GM06990 (cell line): ENCODE measurements around the gene APLP1.
"Not testable (repeated sequence)": the region's sequence is repeated elsewhere in the genome, so short reads cannot be mapped to it uniquely, and the experiment has no call there.

ENCODE experiments used
- DNase-seq: peaks from one replicate; pipeline ENCODE4 v3.0.0-alpha.2; 2011; ENCODE audit not compliant: insufficient read length; ENCODE audit errors: extremely low read depth
- H3K27me3 ChIP-seq: replicated peaks from 2 replicates; pipeline ENCODE4 v1.6.0; 2011; ENCODE audit warnings: low read length; ENCODE audit not compliant: control insufficient read depth, insufficient read depth
- H3K36me3 ChIP-seq: 2 replicates; pipeline ENCODE4 v1.5.1; 2011; ENCODE audit warnings: low read length; ENCODE audit not compliant: control insufficient read depth, insufficient read depth
- H3K4me3 ChIP-seq: replicated peaks from 2 replicates; pipeline ENCODE4 v1.5.1; 2011; ENCODE audit warnings: low read depth, mild to moderate bottlenecking, control low read depth, low read length
- TF ChIP-seq, protein P1 (sequence below): IDR thresholded peaks from 2 replicates; pipeline ENCODE4 v1.5.1; 2011; ENCODE audit warnings: low read length, control low read depth, mild to moderate bottlenecking, inconsistent platforms; ENCODE audit not compliant: insufficient read depth, poor library complexity, severe bottlenecking

The APLP1 gene

GRCh38 chr19:35863018-35863417, 5.4 kb upstream of the APLP1 start:
- H3K27me3 ChIP-seq: peaks cover 5% of the 10 kb centered on the region
- no peak overlapping the region for H3K4me3 ChIP-seq
- no peaks in the 10 kb centered on the region for H3K36me3 ChIP-seq
- TF ChIP-seq, protein P1, sequence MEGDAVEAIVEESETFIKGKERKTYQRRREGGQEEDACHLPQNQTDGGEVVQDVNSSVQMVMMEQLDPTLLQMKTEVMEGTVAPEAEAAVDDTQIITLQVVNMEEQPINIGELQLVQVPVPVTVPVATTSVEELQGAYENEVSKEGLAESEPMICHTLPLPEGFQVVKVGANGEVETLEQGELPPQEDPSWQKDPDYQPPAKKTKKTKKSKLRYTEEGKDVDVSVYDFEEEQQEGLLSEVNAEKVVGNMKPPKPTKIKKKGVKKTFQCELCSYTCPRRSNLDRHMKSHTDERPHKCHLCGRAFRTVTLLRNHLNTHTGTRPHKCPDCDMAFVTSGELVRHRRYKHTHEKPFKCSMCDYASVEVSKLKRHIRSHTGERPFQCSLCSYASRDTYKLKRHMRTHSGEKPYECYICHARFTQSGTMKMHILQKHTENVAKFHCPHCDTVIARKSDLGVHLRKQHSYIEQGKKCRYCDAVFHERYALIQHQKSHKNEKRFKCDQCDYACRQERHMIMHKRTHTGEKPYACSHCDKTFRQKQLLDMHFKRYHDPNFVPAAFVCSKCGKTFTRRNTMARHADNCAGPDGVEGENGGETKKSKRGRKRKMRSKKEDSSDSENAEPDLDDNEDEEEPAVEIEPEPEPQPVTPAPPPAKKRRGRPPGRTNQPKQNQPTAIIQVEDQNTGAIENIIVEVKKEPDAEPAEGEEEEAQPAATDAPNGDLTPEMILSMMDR: no peak
- no peak for DNase-seq

DNA sequence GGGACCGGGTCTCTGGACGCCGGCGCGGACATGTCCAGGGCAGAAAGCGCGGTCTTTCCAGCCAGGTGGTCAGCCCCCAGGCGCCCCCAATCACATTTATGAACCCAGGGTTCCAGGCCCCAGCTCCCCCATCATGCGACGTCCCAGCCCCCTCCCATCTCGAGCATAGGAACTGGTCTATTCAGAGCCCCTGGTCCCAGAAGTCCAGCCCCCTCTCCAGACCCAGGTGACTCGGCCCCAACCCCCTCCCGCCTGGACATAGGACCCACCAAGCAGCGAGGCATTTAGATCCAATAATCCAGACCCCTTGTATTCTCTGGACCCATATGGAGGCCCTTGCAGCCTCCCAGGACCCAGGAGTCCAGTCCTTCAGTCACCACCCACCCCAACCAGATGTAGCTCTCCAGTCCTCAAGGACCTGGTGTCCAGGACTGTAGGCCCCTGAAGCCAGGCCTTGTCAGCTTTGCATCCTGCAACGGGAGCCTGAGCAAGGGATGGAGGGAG, 501 bp downstream of the APLP1 start:
- peaks cover 2% of the 10 kb centered on the region for H3K27me3 ChIP-seq
- DNase-seq: no peak
- H3K36me3 ChIP-seq: no peaks in the 10 kb centered on the region
- TF ChIP-seq, protein P1: no peak
- H3K4me3 ChIP-seq: no peak overlapping the region; the same call in 1 of the 2 replicates

DNA sequence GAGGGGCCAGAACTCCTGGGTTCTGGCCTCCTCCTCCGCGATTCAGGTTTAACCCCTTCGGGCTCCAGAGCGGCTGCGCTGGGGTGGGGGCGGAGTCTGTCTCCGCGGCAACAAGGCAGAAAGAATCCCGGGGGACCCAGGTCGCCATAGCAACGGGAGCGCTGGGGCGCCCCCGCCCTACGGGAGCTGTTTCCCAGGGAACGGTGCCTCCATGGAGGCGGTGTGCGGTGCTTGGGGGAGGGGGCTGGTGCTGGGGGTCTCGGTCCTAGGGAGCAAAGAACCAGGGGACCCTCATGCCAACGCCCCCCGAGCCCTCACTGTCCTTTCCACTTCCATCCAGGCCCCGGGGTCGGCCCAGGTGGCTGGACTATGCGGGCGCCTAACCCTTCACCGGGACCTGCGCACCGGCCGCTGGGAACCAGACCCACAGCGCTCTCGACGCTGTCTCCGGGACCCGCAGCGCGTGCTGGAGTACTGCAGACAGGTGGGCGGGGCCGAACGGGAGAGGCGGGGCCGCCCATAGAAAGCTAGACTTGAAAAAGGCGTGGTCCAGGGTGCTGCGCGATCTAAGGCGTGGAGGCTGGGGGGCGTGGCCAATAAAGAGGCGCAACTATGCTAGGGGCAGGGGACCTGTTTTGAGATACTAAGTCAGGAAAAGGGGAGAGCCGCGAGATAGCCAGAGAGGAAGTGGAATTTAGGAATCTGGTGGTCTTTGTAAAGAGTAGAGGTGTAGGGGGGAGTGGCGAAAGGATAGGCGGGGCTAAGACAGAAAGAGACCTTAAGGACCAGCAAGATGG, 1.2 kb downstream of the APLP1 start:
- peak overlapping the region; percentile 21 for H3K4me3 ChIP-seq
- H3K27me3 ChIP-seq: peaks cover 2% of the 10 kb centered on the region

GRCh38 chr19:35870124-35870736, 1.9 kb downstream of the APLP1 start:
- not testable (repeated sequence) for DNase-seq, H3K27me3 ChIP-seq, H3K36me3 ChIP-seq, H3K4me3 ChIP-seq

More for the DNA sequence above, 1.2 kb downstream of the APLP1 start:
- DNase-seq: peak; percentile 93
- TF ChIP-seq, protein P1: no peak
- H3K36me3 ChIP-seq: no peaks in the 10 kb centered on the region

GRCh38 chr19:35870798-35871197, 2.4 kb downstream of the APLP1 start:
- TF ChIP-seq, protein P1: no peak
- H3K36me3 ChIP-seq: no peaks in the 10 kb centered on the region
- H3K4me3 ChIP-seq: no peak overlapping the region
- peaks cover 2% of the 10 kb centered on the region for H3K27me3 ChIP-seq
- DNase-seq: no peak

DNA sequence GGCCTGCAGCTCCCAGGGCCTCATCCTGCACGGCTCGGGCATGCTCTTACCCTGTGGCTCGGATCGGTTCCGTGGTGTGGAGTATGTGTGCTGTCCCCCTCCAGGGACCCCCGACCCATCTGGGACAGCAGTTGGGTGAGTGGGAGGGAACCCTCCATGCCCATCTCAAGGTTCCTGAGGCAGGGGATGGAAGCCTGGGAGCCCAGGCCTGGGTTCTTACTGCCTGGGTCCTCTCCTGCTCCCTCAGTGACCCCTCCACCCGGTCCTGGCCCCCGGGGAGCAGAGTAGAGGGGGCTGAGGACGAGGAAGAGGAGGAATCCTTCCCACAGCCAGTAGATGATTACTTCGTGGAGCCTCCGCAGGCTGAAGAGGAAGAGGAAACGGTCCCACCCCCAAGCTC, 3.2 kb downstream of the APLP1 start:
- DNase-seq: no peak
- peaks cover 2% of the 10 kb centered on the region for H3K27me3 ChIP-seq
- TF ChIP-seq, protein P1: no peak
- no peaks in the 10 kb centered on the region for H3K36me3 ChIP-seq
- no peak overlapping the region for H3K4me3 ChIP-seq
